ENCODE data around the gene TNIP2. TPM values are rescaled to one million over a fixed set of nuclear protein-coding genes. Genes with fewer than 3 reads are reported as not detected.
"Not testable (repeated sequence)": the region's sequence is repeated elsewhere in the genome, so short reads cannot be mapped to it uniquely, and the experiment has no call there.

TNIP2 gene
- total RNA-seq, 1 donor from 2014 or later = 25.4 TPM

- Mint-ChIP-seq H3K27me3 (ENCODE audit: unreplicated experiment) (peaks cover 2% of the 10 kb centered on the region), H3K36me3 (ENCODE audit: unreplicated experiment) (peaks cover 9% of the 10 kb centered on the region), H3K27ac (ENCODE audit: unreplicated experiment) (no peak overlapping the region), H3K4me3 (ENCODE audit: unreplicated experiment) (no peak overlapping the region), H3K4me1 (ENCODE audit: low read depth, unreplicated experiment) (peaks cover 2% of the 10 kb centered on the region), H3K9me3 (ENCODE audit: unreplicated experiment) (peaks cover 3% of the 10 kb centered on the region)
- no peak for DNase-seq
- no peak for TF ChIP-seq CTCF (IDR thresholded peaks at IDR 0.05; ENCODE audit: partially characterized antibody, unreplicated experiment)
Measured at GRCh38 chr4:2786152-2786671, 30.1 kb upstream of the TNIP2 start.

DNA sequence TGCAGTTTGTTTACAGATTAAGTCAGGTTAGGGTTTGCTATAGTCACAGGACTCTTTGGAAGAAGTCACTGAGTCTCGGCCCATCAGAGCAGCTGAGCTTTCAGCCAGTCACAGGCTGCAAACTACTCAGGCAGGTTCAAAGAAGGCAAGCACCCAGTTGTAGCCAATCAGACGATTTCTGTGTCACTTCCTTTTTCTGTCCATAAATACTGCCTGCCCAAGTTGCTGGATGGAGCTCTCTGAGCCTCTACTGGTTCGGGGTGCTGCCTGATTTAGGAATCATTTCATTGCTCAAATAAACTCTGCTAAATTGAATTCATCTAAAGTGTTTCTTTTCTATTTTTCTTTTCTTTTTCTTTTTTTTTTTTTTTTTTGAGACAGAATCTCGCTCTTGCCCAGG lies 29.5 kb upstream of the TNIP2 start:
- peaks cover 9% of the 10 kb centered on the region for H3K36me3 Mint-ChIP-seq (ENCODE audit: unreplicated experiment)
- H3K4me1 Mint-ChIP-seq (ENCODE audit: low read depth, unreplicated experiment) = peaks cover under 1% of the 10 kb centered on the region
- H3K27me3 Mint-ChIP-seq (ENCODE audit: unreplicated experiment) = peaks cover 2% of the 10 kb centered on the region
- H3K9me3 Mint-ChIP-seq (ENCODE audit: unreplicated experiment) = peaks cover 3% of the 10 kb centered on the region
- H3K27ac Mint-ChIP-seq (ENCODE audit: unreplicated experiment) = no peak overlapping the region
- no peak for DNase-seq
- TF ChIP-seq CTCF (IDR thresholded peaks at IDR 0.05; ENCODE audit: partially characterized antibody, unreplicated experiment) = no peak
- H3K4me3 Mint-ChIP-seq (ENCODE audit: unreplicated experiment) = no peak overlapping the region

GRCh38 chr4:2783790-2784189 lies 27.7 kb upstream of the TNIP2 start:
- H3K4me3 Mint-ChIP-seq (ENCODE audit: unreplicated experiment) = no peak overlapping the region
- peaks cover 9% of the 10 kb centered on the region for H3K36me3 Mint-ChIP-seq (ENCODE audit: unreplicated experiment)
- no peak for DNase-seq
- H3K9me3 Mint-ChIP-seq (ENCODE audit: unreplicated experiment) = no peaks in the 10 kb centered on the region
- H3K4me1 Mint-ChIP-seq (ENCODE audit: low read depth, unreplicated experiment) = no peaks in the 10 kb centered on the region
- H3K27me3 Mint-ChIP-seq (ENCODE audit: unreplicated experiment) = no peaks in the 10 kb centered on the region
- no peak for TF ChIP-seq CTCF (IDR thresholded peaks at IDR 0.05; ENCODE audit: partially characterized antibody, unreplicated experiment)
- no peak overlapping the region for H3K27ac Mint-ChIP-seq (ENCODE audit: unreplicated experiment)

- Mint-ChIP-seq H3K4me3 (ENCODE audit: unreplicated experiment) (no peak overlapping the region), H3K36me3 (ENCODE audit: unreplicated experiment) (peaks cover 9% of the 10 kb centered on the region), H3K4me1 (ENCODE audit: low read depth, unreplicated experiment) (no peaks in the 10 kb centered on the region), H3K27me3 (ENCODE audit: unreplicated experiment) (no peaks in the 10 kb centered on the region), H3K27ac (ENCODE audit: unreplicated experiment) (no peak overlapping the region), H3K9me3 (ENCODE audit: unreplicated experiment) (no peaks in the 10 kb centered on the region)
- no peak for DNase-seq
- TF ChIP-seq CTCF (IDR thresholded peaks at IDR 0.05; ENCODE audit: partially characterized antibody, unreplicated experiment) = no peak
Measured at GRCh38 chr4:2781911-2782310, 25.8 kb upstream of the TNIP2 start.

- not testable (repeated sequence) for H3K36me3 Mint-ChIP-seq (ENCODE audit: unreplicated experiment); H3K9me3 Mint-ChIP-seq (ENCODE audit: unreplicated experiment); H3K4me3 Mint-ChIP-seq (ENCODE audit: unreplicated experiment); H3K27me3 Mint-ChIP-seq (ENCODE audit: unreplicated experiment); DNase-seq; H3K27ac Mint-ChIP-seq (ENCODE audit: unreplicated experiment); H3K4me1 Mint-ChIP-seq (ENCODE audit: low read depth, unreplicated experiment)
Measured at GRCh38 chr4:2780643-2781042, 24.5 kb upstream of the TNIP2 start.
